ENCODE results near the gene SAMD11.

The SAMD11 gene

DNA sequence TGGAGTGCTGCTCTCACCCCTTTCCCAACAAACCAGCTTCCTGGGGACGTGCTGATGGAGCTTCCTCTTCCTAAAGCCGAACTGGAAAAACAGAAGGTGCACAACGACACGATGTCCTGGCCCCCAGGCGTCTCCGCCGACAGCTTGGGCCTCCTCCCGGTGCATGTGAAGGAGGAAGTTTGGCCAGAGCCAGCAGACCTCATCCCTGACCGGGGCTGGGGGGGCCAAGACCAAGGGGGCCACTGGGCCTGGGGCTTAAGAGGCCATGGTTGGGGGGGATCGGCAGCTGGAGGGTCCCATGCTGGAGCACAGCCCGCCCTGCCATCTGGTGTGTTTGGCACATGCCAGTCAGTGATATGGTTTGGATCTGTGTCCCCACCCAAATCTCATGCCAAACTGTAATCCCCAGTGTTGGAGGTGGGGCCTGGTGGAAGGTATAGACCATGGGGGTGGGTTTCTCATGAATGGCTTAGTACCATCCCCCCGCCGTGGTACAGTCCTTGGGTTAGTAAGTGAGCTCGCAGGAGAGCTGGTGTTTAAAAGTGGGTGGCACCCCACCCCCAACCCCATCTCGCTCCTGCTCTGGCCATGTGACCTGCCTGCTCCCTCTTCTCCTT, 69.8 kb downstream of the SAMD11 start:
- DNase-seq (ENCODE audit: low read depth, low spot score), result no peak
